HL-60 (cell line): Measurements from ENCODE around the gene LMBRD1.

Source experiments
- GABPA ChIP-seq: IDR thresholded peaks from 2 replicates; pipeline ENCODE4 v1.6.1; 2012; ENCODE audit warnings: low read depth
- POLR2AphosphoS5 ChIP-seq: IDR thresholded peaks from 2 replicates; pipeline ENCODE4 v1.6.1; 2012; ENCODE audit warnings: low read depth
- REST ChIP-seq: IDR thresholded peaks from 2 replicates; pipeline ENCODE4 v1.6.1; 2012; ENCODE audit warnings: low read depth; ENCODE audit not compliant: insufficient replicate concordance
- TF ChIP-seq, protein P1 (sequence below): IDR thresholded peaks from one replicate; pipeline ENCODE4 v1.5.1; 2011; ENCODE audit warnings: low read length, control low read depth, inconsistent platforms; ENCODE audit not compliant: insufficient read depth

GRCh38 chr6:69673298-69673697, 123.5 kb downstream of the LMBRD1 start:
- TF ChIP-seq POLR2AphosphoS5 (no peak), REST (no peak), GABPA (no peak)
- TF ChIP-seq, protein P1, sequence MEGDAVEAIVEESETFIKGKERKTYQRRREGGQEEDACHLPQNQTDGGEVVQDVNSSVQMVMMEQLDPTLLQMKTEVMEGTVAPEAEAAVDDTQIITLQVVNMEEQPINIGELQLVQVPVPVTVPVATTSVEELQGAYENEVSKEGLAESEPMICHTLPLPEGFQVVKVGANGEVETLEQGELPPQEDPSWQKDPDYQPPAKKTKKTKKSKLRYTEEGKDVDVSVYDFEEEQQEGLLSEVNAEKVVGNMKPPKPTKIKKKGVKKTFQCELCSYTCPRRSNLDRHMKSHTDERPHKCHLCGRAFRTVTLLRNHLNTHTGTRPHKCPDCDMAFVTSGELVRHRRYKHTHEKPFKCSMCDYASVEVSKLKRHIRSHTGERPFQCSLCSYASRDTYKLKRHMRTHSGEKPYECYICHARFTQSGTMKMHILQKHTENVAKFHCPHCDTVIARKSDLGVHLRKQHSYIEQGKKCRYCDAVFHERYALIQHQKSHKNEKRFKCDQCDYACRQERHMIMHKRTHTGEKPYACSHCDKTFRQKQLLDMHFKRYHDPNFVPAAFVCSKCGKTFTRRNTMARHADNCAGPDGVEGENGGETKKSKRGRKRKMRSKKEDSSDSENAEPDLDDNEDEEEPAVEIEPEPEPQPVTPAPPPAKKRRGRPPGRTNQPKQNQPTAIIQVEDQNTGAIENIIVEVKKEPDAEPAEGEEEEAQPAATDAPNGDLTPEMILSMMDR, result no peak
